HepG2 (cell line): ENCODE data around the gene COL26A1. TPM values are rescaled to one million over a fixed set of nuclear protein-coding genes. Genes with fewer than 3 reads are reported as not detected.

ENCODE experiments used
- DPF2 ChIP-seq: sonication (generic); formaldehyde crosslinking; IDR thresholded peaks from 2 replicates; pipeline ENCODE4 v1.4.0; 2020; ENCODE audit warnings: mild to moderate bottlenecking, low read depth, missing genetic modification reagents, borderline replicate concordance
- DZIP1 ChIP-seq: sonication (generic); formaldehyde crosslinking; IDR thresholded peaks from 2 replicates; pipeline ENCODE4 v1.5.0; 2020; ENCODE audit warnings: mild to moderate bottlenecking, missing genetic modification reagents
- GTF3A ChIP-seq: sonication (generic); formaldehyde crosslinking; conservative IDR thresholded peaks from 2 replicates; pipeline ENCODE4 v1.4.0; 2020; ENCODE audit warnings: mild to moderate bottlenecking, missing genetic modification reagents
- KDM3A ChIP-seq: IDR thresholded peaks from 2 replicates; pipeline ENCODE4 v1.6.1; 2018; ENCODE audit warnings: low read depth, missing compliant biosample characterization
- MTF2 ChIP-seq: sonication (generic); formaldehyde crosslinking; IDR thresholded peaks from 2 replicates; pipeline ENCODE4 v1.5.0; 2020; ENCODE audit warnings: missing genetic modification reagents, borderline replicate concordance
- NR2C2 ChIP-seq: sonication (generic); formaldehyde crosslinking; IDR thresholded peaks from 2 replicates; pipeline ENCODE4 v1.4.0; 2020; ENCODE audit warnings: missing genetic modification reagents, mild to moderate bottlenecking, moderate library complexity, borderline replicate concordance
- PHB2 ChIP-seq: fragments of 450-650 bp; IDR thresholded peaks from 2 replicates; pipeline ENCODE4 v1.6.1; 2018; ENCODE audit not compliant: partially characterized antibody
- PRDM15 ChIP-seq: sonication (generic); formaldehyde crosslinking; IDR thresholded peaks from 2 replicates; pipeline ENCODE4 v1.4.0; 2020; ENCODE audit warnings: missing genetic modification reagents
- RXRA ChIP-seq: sonication (generic); formaldehyde crosslinking; IDR thresholded peaks from 2 replicates; pipeline ENCODE4 v1.5.1; 2020; ENCODE audit warnings: missing genetic modification reagents
- SAP130 ChIP-seq: IDR thresholded peaks from 2 replicates; pipeline ENCODE4 v1.6.1; 2016; ENCODE audit warnings: low read depth
- SP1 ChIP-seq, 2 experiments: fragments of 450-650 bp in 1 of 2; sonication (generic) in 1 of 2; formaldehyde crosslinking in 1 of 2; IDR thresholded peaks; 2 replicates each; pipeline versions ENCODE4 v1.4.0 to v1.6.1; 2016 to 2020; ENCODE audit warnings: missing genetic modification reagents in 1 of 2
- SRSF9 ChIP-seq: fragments of 200-400 bp; formaldehyde crosslinking; IDR thresholded peaks from 2 replicates; pipeline ENCODE4 v1.6.1; 2018; ENCODE audit warnings: borderline replicate concordance, mild to moderate bottlenecking, low read depth, low read length; ENCODE audit not compliant: insufficient read depth, poor library complexity, severe bottlenecking
- TCF7L2 ChIP-seq: IDR thresholded peaks from 2 replicates; pipeline ENCODE4 v1.6.1; 2011; ENCODE audit warnings: mild to moderate bottlenecking, low read depth, low read length, moderate library complexity
- THYN1 ChIP-seq: sonication (generic); formaldehyde crosslinking; IDR thresholded peaks from 2 replicates; pipeline ENCODE4 v1.8.1; 2023; ENCODE audit warnings: low read depth, mild to moderate bottlenecking, moderate library complexity, missing genetic modification reagents, borderline replicate concordance
- TRIM24 ChIP-seq: sonication (generic); formaldehyde crosslinking; IDR thresholded peaks from 2 replicates; pipeline ENCODE4 v1.8.0; 2022; ENCODE audit warnings: mild to moderate bottlenecking, missing genetic modification reagents
- ZBTB34 ChIP-seq: sonication (generic); formaldehyde crosslinking; IDR thresholded peaks from 2 replicates; pipeline ENCODE4 v1.8.0; 2022; ENCODE audit warnings: mild to moderate bottlenecking, missing genetic modification reagents
- ZBTB37 ChIP-seq: sonication (generic); formaldehyde crosslinking; IDR thresholded peaks from 2 replicates; pipeline ENCODE4 v1.4.0; 2020; ENCODE audit warnings: mild to moderate bottlenecking, missing genetic modification reagents
- ZBTB8A ChIP-seq: sonication (generic); formaldehyde crosslinking; IDR thresholded peaks from 2 replicates; pipeline ENCODE4 v1.4.0; 2020; ENCODE audit warnings: mild to moderate bottlenecking, low read depth, missing genetic modification reagents, borderline replicate concordance
- ZNF350 ChIP-seq: sonication (generic); formaldehyde crosslinking; IDR thresholded peaks from 2 replicates; pipeline ENCODE4 v1.4.0; 2020; ENCODE audit warnings: mild to moderate bottlenecking, low read depth, missing genetic modification reagents, borderline replicate concordance
- polyA plus RNA-seq, 8 experiments: library from polyadenylated mRNA; depleted of rRNA in 3 of 8; stranded (reverse) in 7 of 8; unstranded in 1 of 8; fragments of >200 nt; fragmentation: Illumina TruSeq in 4 of 8; extraction: Trizol in 4 of 8; gene quantifications; 2 replicates each; pipeline versions ENCODE4 v1.2.1 to v1.2.3, GENCODE V29; 2011 to 2016; ENCODE audit warnings: low read depth in 4 of 8, missing spikeins in 1 of 8, mixed read lengths in 1 of 8; ENCODE audit not compliant: insufficient read depth in 1 of 8
- total RNA-seq, 5 experiments: library from RNA; depleted of rRNA; stranded (reverse); fragments of >200 nt; fragmentation: Illumina TruSeq; extraction: Trizol; gene quantifications; 2 replicates each; pipeline ENCODE4 v1.2.3, GENCODE V29; 2016; ENCODE audit warnings: low read depth in 1 of 5

Gene COL26A1
- total and polyA plus RNA-seq, 2 of the 13 experiments (the other 11 are each of a cell fraction or from before 2014, with no cell fraction given): 7.8 to 9.2 TPM

- TF ChIP-seq ZNF350 (CRISPR knock-in tag) (peak; percentile 50; the same call in 1 of the 2 replicates), SRSF9 (no peak), DZIP1 (CRISPR knock-in tag) (no peak), ZBTB37 (CRISPR knock-in tag) (no peak), SP1 (IDR thresholded peaks at IDR 0.05) (no peak), SP1 (CRISPR knock-in tag; IDR thresholded peaks at IDR 0.05) (0 out of 2 replicates have a peak, but pooled peaks have one; percentile 52), ZBTB34 (CRISPR knock-in tag) (no peak), MTF2 (no peak), NR2C2 (CRISPR knock-in tag) (peak; percentile 37; the same call in 1 of the 2 replicates), THYN1 (CRISPR knock-in tag) (no peak), SAP130 (CRISPR knock-in tag) (peak; percentile 64), RXRA (peak; percentile 98), TCF7L2 (no peak), PRDM15 (CRISPR knock-in tag) (peak; percentile 67; the same call in 1 of the 2 replicates), DPF2 (CRISPR knock-in tag) (peak; percentile 70), ZBTB8A (no peak), PHB2 (no peak), KDM3A (CRISPR knock-in tag) (no peak), TRIM24 (CRISPR knock-in tag) (no peak), GTF3A (CRISPR knock-in tag) (no peak)
Measured at GRCh38 chr7:101386558-101387231, 24.0 kb downstream of the COL26A1 start (continued).
